KMS-11 (cell line): ENCODE data around the gene ST14.
"Not testable (repeated sequence)": the region's sequence is repeated elsewhere in the genome, so short reads cannot be mapped to it uniquely, and the experiment has no call there.

Experiments
- H2AFZ ChIP-seq: fragments of 200-600 bp; sonication (generic); 2 replicates; pipeline ENCODE4 v1.6.1; 2016; ENCODE audit warnings: antibody characterized with exemption, mixed run types, low read depth
- H3K27ac ChIP-seq: fragments of 200-600 bp; sonication (generic); 2 replicates; pipeline ENCODE4 v1.6.1; 2016; ENCODE audit warnings: mild to moderate bottlenecking, mixed run types
- H3K27me3 ChIP-seq: fragments of 200-600 bp; sonication (generic); 2 replicates; pipeline ENCODE4 v1.6.1; 2017; ENCODE audit warnings: mild to moderate bottlenecking, low read depth, mixed run types, moderate library complexity; ENCODE audit not compliant: insufficient read depth
- H3K36me3 ChIP-seq: fragments of 200-600 bp; sonication (generic); 2 replicates; pipeline ENCODE4 v1.6.1; 2017; ENCODE audit warnings: mild to moderate bottlenecking, mixed run types; ENCODE audit not compliant: insufficient read depth
- H3K4me1 ChIP-seq: fragments of 200-600 bp; sonication (generic); 2 replicates; pipeline ENCODE4 v1.6.1; 2016; ENCODE audit warnings: mild to moderate bottlenecking, low read depth, mixed run types; ENCODE audit not compliant: poor library complexity, severe bottlenecking
- H3K4me2 ChIP-seq: fragments of 200-600 bp; sonication (generic); 2 replicates; pipeline ENCODE4 v1.7.0; 2016; ENCODE audit warnings: mild to moderate bottlenecking, mixed run types
- H3K4me3 ChIP-seq: fragments of 200-600 bp; sonication (generic); IDR thresholded peaks from 2 replicates; pipeline ENCODE4 v1.6.1; 2017; ENCODE audit warnings: low read depth, low read length, mixed read lengths; ENCODE audit not compliant: insufficient read depth
- H3K79me2 ChIP-seq: fragments of 200-600 bp; sonication (generic); 2 replicates; pipeline ENCODE4 v1.6.1; 2016; ENCODE audit warnings: low read depth, mixed run types; ENCODE audit not compliant: insufficient read depth
- H3K9ac ChIP-seq: fragments of 200-600 bp; sonication (generic); 2 replicates; pipeline ENCODE4 v1.6.1; 2016; ENCODE audit warnings: mild to moderate bottlenecking, mixed run types
- H4K20me1 ChIP-seq: fragments of 200-600 bp; sonication (generic); 2 replicates; pipeline ENCODE4 v1.6.1; 2016; ENCODE audit warnings: mild to moderate bottlenecking, mixed run types; ENCODE audit not compliant: insufficient read depth
- TF ChIP-seq, protein P1 (sequence below): fragments of 200-600 bp; sonication (generic); conservative IDR thresholded peaks from 2 replicates; pipeline ENCODE4 v1.6.1; 2017; ENCODE audit warnings: low read depth, mild to moderate bottlenecking, antibody characterized with exemption, low read length, moderate library complexity, mixed read lengths

Gene ST14

GRCh38 chr11:130219148-130219547 lies 59.6 kb downstream of the ST14 start:
- TF ChIP-seq, protein P1, sequence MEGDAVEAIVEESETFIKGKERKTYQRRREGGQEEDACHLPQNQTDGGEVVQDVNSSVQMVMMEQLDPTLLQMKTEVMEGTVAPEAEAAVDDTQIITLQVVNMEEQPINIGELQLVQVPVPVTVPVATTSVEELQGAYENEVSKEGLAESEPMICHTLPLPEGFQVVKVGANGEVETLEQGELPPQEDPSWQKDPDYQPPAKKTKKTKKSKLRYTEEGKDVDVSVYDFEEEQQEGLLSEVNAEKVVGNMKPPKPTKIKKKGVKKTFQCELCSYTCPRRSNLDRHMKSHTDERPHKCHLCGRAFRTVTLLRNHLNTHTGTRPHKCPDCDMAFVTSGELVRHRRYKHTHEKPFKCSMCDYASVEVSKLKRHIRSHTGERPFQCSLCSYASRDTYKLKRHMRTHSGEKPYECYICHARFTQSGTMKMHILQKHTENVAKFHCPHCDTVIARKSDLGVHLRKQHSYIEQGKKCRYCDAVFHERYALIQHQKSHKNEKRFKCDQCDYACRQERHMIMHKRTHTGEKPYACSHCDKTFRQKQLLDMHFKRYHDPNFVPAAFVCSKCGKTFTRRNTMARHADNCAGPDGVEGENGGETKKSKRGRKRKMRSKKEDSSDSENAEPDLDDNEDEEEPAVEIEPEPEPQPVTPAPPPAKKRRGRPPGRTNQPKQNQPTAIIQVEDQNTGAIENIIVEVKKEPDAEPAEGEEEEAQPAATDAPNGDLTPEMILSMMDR: no peak
- Histone ChIP-seq H4K20me1 (no peaks in the 10 kb centered on the region), H3K4me1 (no peaks in the 10 kb centered on the region), H3K4me2 (no peak overlapping the region), H3K9ac (no peak overlapping the region), H2AFZ (no peak overlapping the region), H3K79me2 (no peaks in the 10 kb centered on the region), H3K4me3 (no peak overlapping the region), H3K27me3 (no peaks in the 10 kb centered on the region), H3K36me3 (no peaks in the 10 kb centered on the region), H3K27ac (no peak overlapping the region)

DNA sequence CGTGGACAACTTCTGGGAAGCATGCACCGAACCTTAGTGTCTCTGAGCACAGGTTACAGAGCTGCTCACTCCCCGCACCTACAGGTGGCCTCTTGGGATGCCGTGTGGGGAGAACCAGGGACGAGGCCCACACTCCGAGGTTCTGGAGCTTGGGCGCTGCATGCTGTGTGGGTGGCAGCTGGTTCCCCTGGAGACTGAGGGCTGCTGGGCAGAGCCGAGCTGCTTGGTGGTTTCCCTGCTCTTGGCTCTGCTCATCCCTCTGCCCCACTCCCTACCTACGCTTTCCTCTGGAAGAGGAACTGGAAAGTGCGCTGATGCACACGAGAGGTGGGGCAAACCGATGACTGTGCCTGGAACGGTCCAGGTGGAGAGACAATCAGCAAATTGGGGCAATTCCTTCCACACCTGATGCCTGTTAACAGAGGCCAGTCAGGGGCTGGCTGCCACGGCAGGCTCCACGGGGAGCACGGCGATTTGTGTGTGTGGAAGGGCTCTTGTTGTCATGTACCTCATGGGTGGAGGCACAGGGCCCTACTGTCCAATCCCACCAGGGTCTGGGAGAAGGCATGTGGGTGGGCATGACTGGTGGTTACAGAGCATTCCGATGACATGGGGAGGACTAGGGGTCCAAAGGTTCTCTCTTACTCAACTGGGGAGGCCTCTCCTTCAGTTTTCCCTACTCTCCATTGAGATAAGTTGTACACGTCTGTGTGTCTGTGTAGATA lies 60.9 kb downstream of the ST14 start:
- TF ChIP-seq, protein P1: no peak
- no peak overlapping the region for H3K4me2 ChIP-seq
- no peak overlapping the region for H3K27ac ChIP-seq
- H4K20me1 ChIP-seq: no peaks in the 10 kb centered on the region
- H3K27me3 ChIP-seq: no peaks in the 10 kb centered on the region
- H3K4me1 ChIP-seq: no peaks in the 10 kb centered on the region
- H3K36me3 ChIP-seq: no peaks in the 10 kb centered on the region
- no peak overlapping the region for H3K9ac ChIP-seq
- no peak overlapping the region for H3K4me3 ChIP-seq
- H3K79me2 ChIP-seq: no peaks in the 10 kb centered on the region
- no peak overlapping the region for H2AFZ ChIP-seq

GRCh38 chr11:130223291-130223971 lies 63.8 kb downstream of the ST14 start:
- Histone ChIP-seq H3K9ac (no peak overlapping the region), H3K4me1 (no peaks in the 10 kb centered on the region), H2AFZ (no peak overlapping the region), H4K20me1 (no peaks in the 10 kb centered on the region), H3K4me2 (no peak overlapping the region), H3K36me3 (no peaks in the 10 kb centered on the region), H3K27me3 (no peaks in the 10 kb centered on the region), H3K27ac (no peak overlapping the region), H3K4me3 (no peak overlapping the region), H3K79me2 (no peaks in the 10 kb centered on the region)
- TF ChIP-seq, protein P1: no peak

DNA sequence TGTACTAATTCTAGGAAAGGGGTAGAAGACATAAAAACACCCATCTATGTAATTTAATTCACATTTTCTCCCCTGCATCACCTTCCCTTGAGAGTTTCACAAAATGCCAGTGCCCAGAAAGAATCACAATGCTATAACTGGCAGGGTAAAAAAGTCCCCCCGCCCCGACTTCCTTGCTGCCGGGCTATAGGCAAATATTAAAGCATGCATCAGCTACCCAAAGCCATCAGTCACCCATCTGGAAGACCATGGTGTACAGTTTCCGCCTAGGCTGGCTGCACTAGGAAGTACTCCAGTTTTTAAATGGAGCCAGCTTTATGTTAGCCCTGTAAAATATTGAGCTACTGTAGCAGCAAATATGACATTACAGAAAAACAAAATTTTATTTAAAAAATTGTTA lies 67.8 kb downstream of the ST14 start:
- Histone ChIP-seq H3K79me2 (no peaks in the 10 kb centered on the region), H4K20me1 (no peaks in the 10 kb centered on the region), H3K4me1 (no peaks in the 10 kb centered on the region), H3K4me3 (no peak overlapping the region), H2AFZ (no peak overlapping the region), H3K4me2 (no peak overlapping the region), H3K27me3 (no peaks in the 10 kb centered on the region), H3K9ac (no peak overlapping the region), H3K27ac (no peak overlapping the region), H3K36me3 (no peaks in the 10 kb centered on the region)
- TF ChIP-seq, protein P1: no peak

DNA sequence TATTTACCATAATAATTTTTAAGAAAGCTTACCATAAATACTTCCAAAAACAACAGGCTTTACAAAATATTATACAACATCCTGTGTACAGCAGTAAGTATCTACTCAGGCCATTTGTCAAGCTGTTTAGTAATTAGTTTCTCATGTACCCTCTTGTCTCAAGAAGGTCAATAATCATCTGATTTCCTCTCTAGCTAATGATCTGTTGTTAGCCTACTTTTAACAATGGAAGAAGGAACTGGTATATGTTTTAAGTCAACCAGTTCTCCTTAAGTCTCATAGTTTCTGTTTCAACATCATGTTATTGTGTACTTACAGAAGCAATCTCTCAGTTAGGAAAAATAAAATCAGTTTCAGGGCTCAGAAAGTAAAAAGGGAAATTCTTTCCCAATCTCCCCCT lies 73.9 kb downstream of the ST14 start:
- not testable (repeated sequence) for H3K9ac ChIP-seq, H3K27ac ChIP-seq, H3K27me3 ChIP-seq, H2AFZ ChIP-seq, H3K4me2 ChIP-seq, H4K20me1 ChIP-seq, H3K36me3 ChIP-seq, H3K79me2 ChIP-seq, H3K4me1 ChIP-seq, H3K4me3 ChIP-seq

DNA sequence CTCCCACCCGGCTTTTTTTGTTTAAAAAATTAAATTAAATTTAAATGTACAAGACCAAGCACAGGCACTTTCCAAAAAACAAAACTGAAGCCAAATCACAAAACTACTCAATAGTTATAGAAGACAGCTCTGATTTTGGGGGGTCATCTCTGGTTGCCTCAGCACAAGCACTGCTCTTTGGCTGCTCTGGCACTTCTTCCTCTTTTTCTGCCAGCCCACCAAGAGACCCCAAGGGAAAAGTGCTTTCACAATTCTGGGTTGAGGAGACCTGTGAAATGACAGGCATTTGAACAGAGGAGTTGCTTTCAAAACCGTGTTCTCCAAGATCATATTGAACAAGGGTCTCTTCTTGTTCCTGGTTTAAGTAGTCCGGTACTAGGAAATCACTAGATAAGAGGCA lies 74.3 kb downstream of the ST14 start:
- H3K4me1 ChIP-seq, H3K27me3 ChIP-seq, H3K79me2 ChIP-seq, H3K27ac ChIP-seq, H4K20me1 ChIP-seq, H3K4me3 ChIP-seq, H3K9ac ChIP-seq, H2AFZ ChIP-seq, H3K4me2 ChIP-seq, H3K36me3 ChIP-seq: not testable (repeated sequence)
